ENCODE results near the gene FHIT.

GRCh38 chr3:60187343-60187742 lies 1063.9 kb downstream of the FHIT start:
- TF ChIP-seq CTCF (IDR thresholded peaks at IDR 0.05) = no peak
- no peak for TF ChIP-seq POLR2A (IDR thresholded peaks at IDR 0.05)
